A375 (cell line): ENCODE data around the gene RASL10A. TPM values are rescaled to one million over a fixed set of nuclear protein-coding genes. Genes with fewer than 3 reads are reported as not detected.

Source experiments
- small RNA-seq: library from RNA; depleted of rRNA; stranded (forward); fragments of <200 nt; gene quantifications from one replicate; pipeline ENCODE3, GENCODE V24; 2014
- total RNA-seq: library from RNA; depleted of rRNA; stranded (reverse); fragments of >200 nt; shearing (Covaris generic); gene quantifications from 2 replicates; pipeline ENCODE4 v1.2.3, GENCODE V29; 2014; rRNA removed

Gene RASL10A, protein sequence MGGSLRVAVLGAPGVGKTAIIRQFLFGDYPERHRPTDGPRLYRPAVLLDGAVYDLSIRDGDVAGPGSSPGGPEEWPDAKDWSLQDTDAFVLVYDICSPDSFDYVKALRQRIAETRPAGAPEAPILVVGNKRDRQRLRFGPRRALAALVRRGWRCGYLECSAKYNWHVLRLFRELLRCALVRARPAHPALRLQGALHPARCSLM
- 0.57 and 0.88 TPM in 2 replicates for total RNA-seq

DNA sequence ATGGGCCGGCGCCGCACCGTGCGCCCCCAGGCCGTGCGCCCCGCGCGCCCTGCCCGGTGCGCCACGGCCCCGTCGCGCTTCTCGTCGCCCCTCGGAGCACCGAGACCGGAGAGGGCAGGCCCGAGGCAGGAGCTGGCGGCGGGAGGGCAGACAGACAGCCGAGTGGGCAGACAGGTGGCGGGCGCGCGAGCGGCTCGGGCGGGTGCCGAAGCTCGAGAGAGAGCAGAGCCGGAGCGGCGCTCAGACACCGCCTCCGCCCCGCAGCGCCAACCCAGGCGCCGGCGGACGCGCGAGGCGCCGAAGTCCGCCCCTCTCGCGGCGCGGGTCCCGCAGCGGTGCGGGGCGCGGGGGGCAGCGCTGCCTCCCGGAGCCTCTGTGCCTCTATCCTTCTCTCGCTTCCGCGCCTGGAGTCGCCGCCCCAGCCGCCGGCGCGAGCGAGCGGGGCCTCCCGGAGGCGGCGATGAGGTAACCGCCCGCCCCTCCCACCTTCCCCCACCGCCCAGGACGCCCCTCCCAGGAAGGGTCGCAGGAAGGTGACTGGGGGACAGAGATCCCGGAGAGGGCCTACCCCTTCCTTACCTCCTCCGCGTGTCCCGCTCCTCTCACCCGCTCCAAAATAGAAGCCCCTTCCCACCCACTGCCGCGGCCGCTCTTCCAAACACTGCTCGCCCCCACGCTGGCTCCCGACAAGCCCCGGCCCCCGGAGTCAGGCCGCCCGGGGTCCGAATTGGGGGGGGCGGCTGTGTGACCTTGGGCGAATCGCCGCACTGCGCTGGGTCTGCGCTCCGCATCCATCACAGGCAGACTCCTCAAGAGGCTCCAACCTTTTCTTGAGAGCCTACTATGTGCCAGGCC, at the start of gene RASL10A:
Gene RASL10A, minus strand, starts transcription at position 412 of the 855 bp plus-strand sequence. CDS start 451 bp downstream, outside the sequence.

DNA sequence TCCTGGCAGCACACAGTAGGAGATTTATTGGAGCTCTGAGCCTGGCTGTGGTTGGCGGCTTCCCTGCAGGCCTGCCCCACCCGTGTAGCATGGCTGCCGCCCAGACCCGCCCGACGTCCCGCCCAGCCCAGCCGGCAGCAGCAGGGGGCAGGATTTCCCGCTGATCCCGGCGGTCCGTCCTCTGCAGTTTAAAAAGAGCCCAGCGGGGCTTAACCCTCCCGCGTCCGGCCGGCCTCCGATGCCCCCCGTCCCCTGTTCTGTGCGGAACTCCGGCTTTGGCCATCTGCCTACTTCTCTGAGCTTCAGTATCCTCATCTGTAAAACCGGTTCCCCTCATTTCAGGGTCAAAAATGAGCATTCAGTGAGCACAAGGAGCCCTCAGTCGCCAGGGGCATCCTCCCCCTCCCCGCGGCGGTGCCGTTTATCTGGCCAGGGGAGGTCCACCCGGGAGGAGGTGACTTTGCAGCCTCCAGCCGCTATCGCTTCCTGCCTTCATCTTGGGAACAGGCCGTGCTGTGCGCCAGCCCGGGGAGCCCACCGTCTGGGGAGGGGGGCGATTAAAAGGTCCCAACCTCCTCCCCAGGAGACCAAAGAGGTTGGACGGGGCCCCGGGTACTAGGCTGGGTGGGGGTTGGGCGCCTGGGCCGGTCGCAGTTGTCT, 9.2 kb downstream of the RASL10A start, which contains the start of gene GAS2L1:
Gene GAS2L1, plus strand, starts transcription at position 476 of the 660 bp plus-strand sequence. CDS start 1,456 bp downstream, outside the sequence.

DNA sequence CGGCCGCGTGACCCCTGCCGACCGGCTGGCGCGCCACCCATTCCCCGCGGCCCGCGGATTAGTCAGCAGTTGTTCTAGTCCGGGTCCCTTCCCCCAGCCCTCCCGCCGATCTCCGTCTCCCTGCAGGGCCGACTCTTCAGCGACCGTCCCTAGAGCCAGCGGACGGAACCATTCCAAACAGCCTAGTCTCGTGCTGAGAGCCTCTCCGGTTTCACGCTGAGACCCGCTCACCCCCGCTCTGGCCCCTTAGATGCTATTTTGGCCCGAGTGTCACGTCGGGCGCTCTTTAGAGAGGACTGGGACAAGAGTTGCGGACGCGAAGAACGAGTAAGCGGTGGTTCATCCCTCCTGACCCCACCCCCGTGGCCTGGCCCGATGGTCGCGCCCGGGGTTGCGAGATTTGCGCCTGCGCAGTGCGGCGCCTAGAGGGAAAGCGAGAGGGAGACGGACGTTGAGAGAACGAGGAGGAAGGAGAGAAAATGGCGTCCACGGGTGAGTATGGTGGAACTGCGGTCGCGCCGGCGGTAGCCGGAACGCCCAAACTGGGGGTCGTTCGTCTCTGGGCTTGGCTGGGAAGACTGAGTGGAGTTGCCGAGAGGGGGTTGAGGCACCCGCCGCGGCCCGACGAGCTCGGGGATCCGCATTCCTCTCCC, 47.5 kb downstream of the RASL10A start, which contains the start of the genes EWSR1 and RHBDD3:
Gene EWSR1, plus strand, starts transcription at position 411 of the 653 bp plus-strand sequence. Its CDS starts 69 bp downstream, at position 480.
Gene RHBDD3, minus strand, starts transcription at position 124 of the 653 bp plus-strand sequence. CDS start 2,355 bp downstream, outside the sequence.

Small RNA genes within 50 kb of the gene (small RNA-seq; reads per million reads assigned to genes)
- gene MIR3653: not detected

Other genes with a start within 250 kb of the RASL10A start
- 1.6 and 1.7 TPM in 2 replicates for gene KREMEN1, start 242.7 kb downstream of the RASL10A start, total RNA-seq
- gene EMID1, start 109.8 kb downstream of the RASL10A start, total RNA-seq: 0.21 and 0.87 TPM in 2 replicates
- gene RHBDD3, start 47.7 kb downstream of the RASL10A start, total RNA-seq: 16.2 and 27.1 TPM in 2 replicates
- gene EWSR1, start 47.4 kb downstream of the RASL10A start, total RNA-seq: 284 and 302 TPM in 2 replicates
- gene GAS2L1, start 9.0 kb downstream of the RASL10A start, total RNA-seq: 7.9 and 11.0 TPM in 2 replicates
- 56.7 and 61.7 TPM in 2 replicates for gene AP1B1, start 72.9 kb upstream of the RASL10A start, total RNA-seq
- gene RFPL1, start 122.9 kb upstream of the RASL10A start, total RNA-seq: not detected in 2 replicates
- not detected in 2 replicates for gene NEFH, start 164.5 kb upstream of the RASL10A start, total RNA-seq
- 126 and 148 TPM in 2 replicates for gene THOC5, start 238.1 kb upstream of the RASL10A start, total RNA-seq